ENCODE data around the gene ADAMTS20.

DNA sequence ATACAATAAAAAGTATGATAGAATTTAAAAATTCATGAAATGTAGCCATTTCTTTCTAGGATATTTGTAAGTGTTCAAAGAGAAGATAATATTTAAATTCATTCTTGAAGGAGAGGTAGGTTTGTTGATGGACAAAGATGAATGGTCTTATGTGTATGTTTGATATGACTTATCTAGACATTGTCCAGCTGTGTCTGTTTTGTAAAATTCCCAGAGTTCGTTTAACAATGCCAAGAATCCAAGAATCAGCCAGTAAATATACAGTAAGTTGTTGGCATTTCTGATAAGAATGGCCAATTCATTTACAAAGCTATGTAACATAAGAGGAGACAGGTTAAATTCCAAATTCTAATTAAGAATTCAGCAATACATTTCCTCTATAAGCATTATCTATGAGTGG lies 150.9 kb downstream of the ADAMTS20 start:
- TF ChIP-seq CTCF (IDR thresholded peaks at IDR 0.05) (no peak), POLR2AphosphoS5 (IDR thresholded peaks at IDR 0.05; ENCODE audit: insufficient read depth in 1 of 2, low read depth in 1 of 2) (no peak)
